ENCODE results near the gene ZFHX3. TPM values are rescaled to one million over a fixed set of nuclear protein-coding genes. Genes with fewer than 3 reads are reported as not detected.

The ZFHX3 gene
- total and polyA plus RNA-seq, 9 of the 15 experiments (the other 6 are each of a cell fraction or from before 2014, with no cell fraction given): 0.01 to 0.23 (median 0.06) TPM; not detected in 4

GRCh38 chr16:73093146-73094144, 45.5 kb upstream of the ZFHX3 start:
- Histone ChIP-seq H4K20me1 (replicated peaks; ENCODE audit: control insufficient read depth, insufficient read depth, low read length) (no peaks in the 10 kb centered on the region), H3K9me1 (ENCODE audit: control insufficient read depth, insufficient read depth, low read length) (no peaks in the 10 kb centered on the region), H3K36me3 (ENCODE audit: control insufficient read depth, insufficient read depth, low read length) (no peaks in the 10 kb centered on the region), H2AFZ (ENCODE audit: low read depth, low read length) (no peak overlapping the region), H3K27ac (ENCODE audit: extremely low read depth, low read depth, low read length) (no peak overlapping the region), H3K79me2 (ENCODE audit: control insufficient read depth, insufficient read depth, low read length) (no peaks in the 10 kb centered on the region), H3K4me3 (no peak overlapping the region), H3K9ac (ENCODE audit: insufficient read depth in 1 of 2, low read depth in 2 of 2, low read length in 2 of 2) (no peak overlapping the region), H3K4me1 (replicated peaks in 1 of 2; ENCODE audit: control insufficient read depth in 2 of 2, insufficient read depth in 2 of 2, low read length in 2 of 2) (no peaks in the 10 kb centered on the region), H3K27me3 (ENCODE audit: control insufficient read depth in 2 of 2, insufficient read depth in 2 of 2, low read length in 2 of 2) (peaks cover 20 to 25% of the 10 kb centered on the region in 2 experiments; a peak in 4 of 5 replicates), H3K9me3 (replicated peaks; ENCODE audit: control insufficient read depth, insufficient read depth, low read depth, low read length) (no peaks in the 10 kb centered on the region), H3K4me2 (ENCODE audit: insufficient read depth, low read length) (no peak overlapping the region)
- ATAC-seq (no peak), DNase-seq (ENCODE audit: extremely low read depth in 1 of 4, low spot score in 3 of 4) (no peak), FAIRE-seq (no peak)
- in situ Hi-C loops (cut with MboI) (no loop called here), intact Hi-C loops (cut with micrococcal nuclease) (no loop called here)
- no peak for TF ChIP-seq CBFA2T2 (conservative IDR thresholded peaks at IDR 0.05)
- no peak for TF ChIP-seq HBP1 (CRISPR knock-in tag; IDR thresholded peaks at IDR 0.05)
- TF ChIP-seq PHF20 (IDR thresholded peaks at IDR 0.05; ENCODE audit: partially characterized antibody): no peak
- TF ChIP-seq ZEB2 (IDR thresholded peaks at IDR 0.05): no peak
- no peak for TF ChIP-seq ZNF408 (CRISPR knock-in tag; IDR thresholded peaks at IDR 0.05; ENCODE audit: low read depth)
- under 1% methylated on average over 29 of the region's 32 CpGs for WGBS (ENCODE audit: insufficient coverage, low coverage, missing lambda C conversion rate)
- ChIA-PET POLR2A (interaction anchor here (1.3 kb wide), 1 partner anchor 13 kb away, joined by 3 read pairs; no protein-coding TSS in a partner anchor), CTCF (ENCODE audit: low intra/inter-chr PET ratio) (no interaction called here)
- BruUV-seq (replicated peaks): no TSS peak

Measured in K562 (cell line).